GM23338 (cell line): ENCODE measurements around the gene OR6C2. TPM values are rescaled to one million over a fixed set of nuclear protein-coding genes. Genes with fewer than 3 reads are reported as not detected.

Experiments
- ATAC-seq: fragments of 200-7000 bp; cut with Tn5 transposase; 3 replicates; pipeline ENCODE4 v1.9.1; 2020
- DNase-seq: peaks from one replicate; pipeline ENCODE4 v3.0.0-alpha.2; 2015; ENCODE audit warnings: low spot score
- H2AFZ ChIP-seq: fragments of 200-600 bp; sonication (generic); 2 replicates; pipeline ENCODE4 v1.8.0; 2016; ENCODE audit warnings: antibody characterized with exemption, mild to moderate bottlenecking, moderate library complexity
- H3F3A ChIP-seq: fragments of 200-600 bp; sonication (generic); replicated peaks from 2 replicates; pipeline ENCODE4 v1.8.0; 2017; ENCODE audit warnings: antibody characterized with exemption, mixed run types, low read depth
- H3K27ac ChIP-seq: fragments of 200-600 bp; sonication (generic); 2 replicates; pipeline ENCODE4 v1.6.1; 2016; ENCODE audit warnings: low read depth
- H3K27me3 ChIP-seq: fragments of 200-600 bp; sonication (generic); 2 replicates; pipeline ENCODE4 v1.8.0; 2016; ENCODE audit warnings: mild to moderate bottlenecking, mixed run types, moderate library complexity; ENCODE audit not compliant: insufficient read depth
- H3K36me3 ChIP-seq: fragments of 200-600 bp; sonication (generic); 2 replicates; pipeline ENCODE4 v1.8.0; 2016; ENCODE audit warnings: mild to moderate bottlenecking; ENCODE audit not compliant: insufficient read depth
- H3K4me1 ChIP-seq: fragments of 200-600 bp; sonication (generic); 2 replicates; pipeline ENCODE4 v1.8.0; 2016; ENCODE audit warnings: mild to moderate bottlenecking, moderate library complexity; ENCODE audit not compliant: insufficient read depth
- H3K4me2 ChIP-seq: fragments of 200-600 bp; sonication (generic); 2 replicates; pipeline ENCODE4 v1.7.1; 2017; ENCODE audit warnings: mixed run types
- H3K4me3 ChIP-seq: fragments of 200-600 bp; sonication (generic); 2 replicates; pipeline ENCODE4 v1.6.1; 2016; ENCODE audit warnings: mixed run types
- H3K79me2 ChIP-seq: fragments of 200-600 bp; sonication (generic); replicated peaks from 2 replicates; pipeline ENCODE4 v1.8.0; 2017; ENCODE audit warnings: mild to moderate bottlenecking; ENCODE audit not compliant: insufficient read depth
- H3K9me2 ChIP-seq: fragments of 200-600 bp; sonication (generic); 2 replicates; pipeline ENCODE4 v1.8.0; 2017; ENCODE audit not compliant: insufficient read depth
- H4K20me1 ChIP-seq: fragments of 200-600 bp; sonication (generic); replicated peaks from 2 replicates; pipeline ENCODE4 v1.8.0; 2017; ENCODE audit warnings: mild to moderate bottlenecking; ENCODE audit not compliant: insufficient read depth
- H3K27ac Mint-ChIP-seq: 2 replicates; pipeline ENCODE4 v1.8.0; 2020; ENCODE audit warnings: inconsistent platforms, mild to moderate bottlenecking, moderate library complexity, mixed read lengths
- H3K27me3 Mint-ChIP-seq: 3 replicates; pipeline ENCODE4 v1.8.0; 2022; ENCODE audit warnings: low read depth, mild to moderate bottlenecking, moderate library complexity, mixed read lengths, inconsistent platforms; ENCODE audit not compliant: insufficient read depth, poor library complexity
- H3K36me3 Mint-ChIP-seq: 3 replicates; pipeline ENCODE4 v1.8.0; 2021; ENCODE audit warnings: low read depth, mild to moderate bottlenecking, inconsistent platforms, moderate library complexity, mixed read lengths
- H3K4me1 Mint-ChIP-seq: 3 replicates; pipeline ENCODE4 v1.8.0; 2020; ENCODE audit warnings: mild to moderate bottlenecking, inconsistent platforms, mixed read lengths
- H3K4me3 Mint-ChIP-seq: 3 replicates; pipeline ENCODE4 v1.8.0; 2021; ENCODE audit warnings: moderate library complexity, mild to moderate bottlenecking, inconsistent platforms, mixed read lengths
- H3K9me3 Mint-ChIP-seq: 3 replicates; pipeline ENCODE4 v1.8.0; 2020; ENCODE audit warnings: moderate library complexity, mild to moderate bottlenecking, inconsistent platforms, mixed read lengths
- CREB1 ChIP-seq: fragments of 250-450 bp; sonication (Bioruptor Pico); IDR thresholded peaks from 2 replicates; pipeline ENCODE4 v1.5.0; 2020; ENCODE audit warnings: low read depth, mild to moderate bottlenecking, moderate library complexity
- EZH2 ChIP-seq: fragments of 200-600 bp; sonication (generic); IDR thresholded peaks from one replicate; pipeline ENCODE4 v1.8.0; 2017; ENCODE audit warnings: antibody characterized with exemption, mild to moderate bottlenecking, low read depth; ENCODE audit not compliant: unreplicated experiment
- EZH2phosphoT487 ChIP-seq: fragments of 200-600 bp; sonication (generic); IDR thresholded peaks from one replicate; pipeline ENCODE4 v1.8.1; 2018; ENCODE audit warnings: antibody characterized with exemption; ENCODE audit not compliant: unreplicated experiment
- JUNB ChIP-seq: IDR thresholded peaks from one replicate; pipeline ENCODE4 v1.6.1; 2016; ENCODE audit warnings: antibody characterized with exemption; ENCODE audit not compliant: unreplicated experiment
- NANOG ChIP-seq: IDR thresholded peaks from 2 replicates; pipeline ENCODE4 v1.6.1; 2016; ENCODE audit warnings: antibody characterized with exemption, borderline replicate concordance
- POLR2AphosphoS5 ChIP-seq: IDR thresholded peaks from 2 replicates; pipeline ENCODE4 v1.6.1; 2016; ENCODE audit warnings: antibody characterized with exemption, low read depth
- STAT1 ChIP-seq: IDR thresholded peaks from one replicate; pipeline ENCODE4 v1.6.1; 2016; ENCODE audit warnings: antibody characterized with exemption; ENCODE audit not compliant: unreplicated experiment
- ZNF114 ChIP-seq: fragments of 250-450 bp; sonication (Bioruptor Pico); IDR thresholded peaks from 2 replicates; pipeline ENCODE4 v1.5.0; 2020; ENCODE audit warnings: mild to moderate bottlenecking, moderate library complexity
- ZNF331 ChIP-seq: fragments of 250-450 bp; sonication (Bioruptor Pico); IDR thresholded peaks from 2 replicates; pipeline ENCODE4 v1.5.0; 2020; ENCODE audit warnings: low read depth, mild to moderate bottlenecking, moderate library complexity
- polyA plus RNA-seq: library from polyadenylated mRNA; unstranded; fragments of >200 nt; fragmentation: Nextera tagmentation; extraction: Ambion mirVana; gene quantifications from 2 replicates; pipeline ENCODE4 v1.2.1, GENCODE V29; 2016
- total RNA-seq: library from RNA; depleted of rRNA; stranded (reverse); fragments of >200 nt; shearing (Covaris generic); gene quantifications from 2 replicates; pipeline ENCODE4 v1.2.3, GENCODE V29; 2014
- TF ChIP-seq, protein P1 (sequence below): fragments of 250-450 bp; sonication (Bioruptor Pico); IDR thresholded peaks from 2 replicates; pipeline ENCODE4 v1.5.0; 2020; ENCODE audit warnings: mild to moderate bottlenecking, moderate library complexity

OR6C2 gene
- total and polyA plus RNA-seq, 2 experiments from 2014 or later: not detected

- Mint-ChIP-seq H3K4me1 (peaks cover 5% of the 10 kb centered on the region), H3K27ac (no peak within 1 kb of the TSS), H3K9me3 (no peaks in the 10 kb centered on the region), H3K27me3 (peaks cover 3% of the 10 kb centered on the region), H3K36me3 (no peaks in the 10 kb centered on the region), H3K4me3 (no peak within 1 kb of the TSS)
- Histone ChIP-seq H4K20me1 (no peaks in the 10 kb centered on the region), H3K4me3 (no peak within 1 kb of the TSS), H3K4me2 (no peak within 1 kb of the TSS), H3K36me3 (no peaks in the 10 kb centered on the region), H3K27me3 (no peaks in the 10 kb centered on the region), H3K79me2 (no peaks in the 10 kb centered on the region), H3K4me1 (no peaks in the 10 kb centered on the region), H3K9me2 (no peaks in the 10 kb centered on the region), H3F3A (no peaks in the 10 kb centered on the region), H3K27ac (no peak within 1 kb of the TSS), H2AFZ (no peak within 1 kb of the TSS)
- DNase-seq (no peak), ATAC-seq (no peak)
- TF ChIP-seq STAT1: no peak
- TF ChIP-seq POLR2AphosphoS5: no peak
- no peak for TF ChIP-seq CREB1
- no peak for TF ChIP-seq ZNF331 (CRISPR knock-in tag)
- TF ChIP-seq NANOG: no peak
- TF ChIP-seq JUNB: no peak
- TF ChIP-seq EZH2: no peak
- no peak for TF ChIP-seq EZH2phosphoT487
- TF ChIP-seq, protein P1, sequence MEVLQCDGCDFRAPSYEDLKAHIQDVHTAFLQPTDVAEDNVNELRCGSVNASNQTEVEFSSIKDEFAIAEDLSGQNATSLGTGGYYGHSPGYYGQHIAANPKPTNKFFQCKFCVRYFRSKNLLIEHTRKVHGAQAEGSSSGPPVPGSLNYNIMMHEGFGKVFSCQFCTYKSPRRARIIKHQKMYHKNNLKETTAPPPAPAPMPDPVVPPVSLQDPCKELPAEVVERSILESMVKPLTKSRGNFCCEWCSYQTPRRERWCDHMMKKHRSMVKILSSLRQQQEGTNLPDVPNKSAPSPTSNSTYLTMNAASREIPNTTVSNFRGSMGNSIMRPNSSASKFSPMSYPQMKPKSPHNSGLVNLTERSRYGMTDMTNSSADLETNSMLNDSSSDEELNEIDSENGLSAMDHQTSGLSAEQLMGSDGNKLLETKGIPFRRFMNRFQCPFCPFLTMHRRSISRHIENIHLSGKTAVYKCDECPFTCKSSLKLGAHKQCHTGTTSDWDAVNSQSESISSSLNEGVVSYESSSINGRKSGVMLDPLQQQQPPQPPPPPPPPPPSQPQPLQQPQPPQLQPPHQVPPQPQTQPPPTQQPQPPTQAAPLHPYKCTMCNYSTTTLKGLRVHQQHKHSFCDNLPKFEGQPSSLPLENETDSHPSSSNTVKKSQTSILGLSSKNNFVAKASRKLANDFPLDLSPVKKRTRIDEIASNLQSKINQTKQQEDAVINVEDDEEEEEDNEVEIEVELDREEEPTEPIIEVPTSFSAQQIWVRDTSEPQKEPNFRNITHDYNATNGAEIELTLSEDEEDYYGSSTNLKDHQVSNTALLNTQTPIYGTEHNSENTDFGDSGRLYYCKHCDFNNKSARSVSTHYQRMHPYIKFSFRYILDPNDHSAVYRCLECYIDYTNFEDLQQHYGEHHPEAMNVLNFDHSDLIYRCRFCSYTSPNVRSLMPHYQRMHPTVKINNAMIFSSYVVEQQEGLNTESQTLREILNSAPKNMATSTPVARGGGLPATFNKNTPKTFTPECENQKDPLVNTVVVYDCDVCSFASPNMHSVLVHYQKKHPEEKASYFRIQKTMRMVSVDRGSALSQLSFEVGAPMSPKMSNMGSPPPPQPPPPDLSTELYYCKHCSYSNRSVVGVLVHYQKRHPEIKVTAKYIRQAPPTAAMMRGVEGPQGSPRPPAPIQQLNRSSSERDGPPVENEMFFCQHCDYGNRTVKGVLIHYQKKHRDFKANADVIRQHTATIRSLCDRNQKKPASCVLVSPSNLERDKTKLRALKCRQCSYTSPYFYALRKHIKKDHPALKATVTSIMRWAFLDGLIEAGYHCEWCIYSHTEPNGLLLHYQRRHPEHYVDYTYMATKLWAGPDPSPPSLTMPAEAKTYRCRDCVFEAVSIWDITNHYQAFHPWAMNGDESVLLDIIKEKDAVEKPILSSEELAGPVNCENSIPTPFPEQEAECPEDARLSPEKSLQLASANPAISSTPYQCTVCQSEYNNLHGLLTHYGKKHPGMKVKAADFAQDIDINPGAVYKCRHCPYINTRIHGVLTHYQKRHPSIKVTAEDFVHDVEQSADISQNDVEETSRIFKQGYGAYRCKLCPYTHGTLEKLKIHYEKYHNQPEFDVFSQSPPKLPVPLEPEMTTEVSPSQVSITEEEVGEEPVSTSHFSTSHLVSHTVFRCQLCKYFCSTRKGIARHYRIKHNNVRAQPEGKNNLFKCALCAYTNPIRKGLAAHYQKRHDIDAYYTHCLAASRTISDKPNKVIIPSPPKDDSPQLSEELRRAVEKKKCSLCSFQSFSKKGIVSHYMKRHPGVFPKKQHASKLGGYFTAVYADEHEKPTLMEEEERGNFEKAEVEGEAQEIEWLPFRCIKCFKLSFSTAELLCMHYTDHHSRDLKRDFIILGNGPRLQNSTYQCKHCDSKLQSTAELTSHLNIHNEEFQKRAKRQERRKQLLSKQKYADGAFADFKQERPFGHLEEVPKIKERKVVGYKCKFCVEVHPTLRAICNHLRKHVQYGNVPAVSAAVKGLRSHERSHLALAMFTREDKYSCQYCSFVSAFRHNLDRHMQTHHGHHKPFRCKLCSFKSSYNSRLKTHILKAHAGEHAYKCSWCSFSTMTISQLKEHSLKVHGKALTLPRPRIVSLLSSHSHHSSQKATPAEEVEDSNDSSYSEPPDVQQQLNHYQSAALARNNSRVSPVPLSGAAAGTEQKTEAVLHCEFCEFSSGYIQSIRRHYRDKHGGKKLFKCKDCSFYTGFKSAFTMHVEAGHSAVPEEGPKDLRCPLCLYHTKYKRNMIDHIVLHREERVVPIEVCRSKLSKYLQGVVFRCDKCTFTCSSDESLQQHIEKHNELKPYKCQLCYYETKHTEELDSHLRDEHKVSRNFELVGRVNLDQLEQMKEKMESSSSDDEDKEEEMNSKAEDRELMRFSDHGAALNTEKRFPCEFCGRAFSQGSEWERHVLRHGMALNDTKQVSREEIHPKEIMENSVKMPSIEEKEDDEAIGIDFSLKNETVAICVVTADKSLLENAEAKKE: no peak
- TF ChIP-seq ZNF114: no peak
Observed at GRCh38 chr12:55400229-55400628, 43.6 kb upstream of the OR6C2 start, which contains the start of gene OR6C65. Gene OR6C65, plus strand, starts transcription at chr12:55400529. Its CDS starts 0 bp downstream, at chr12:55400529.
